ENCODE data around the gene RPH3AL.

Gene RPH3AL

DNA sequence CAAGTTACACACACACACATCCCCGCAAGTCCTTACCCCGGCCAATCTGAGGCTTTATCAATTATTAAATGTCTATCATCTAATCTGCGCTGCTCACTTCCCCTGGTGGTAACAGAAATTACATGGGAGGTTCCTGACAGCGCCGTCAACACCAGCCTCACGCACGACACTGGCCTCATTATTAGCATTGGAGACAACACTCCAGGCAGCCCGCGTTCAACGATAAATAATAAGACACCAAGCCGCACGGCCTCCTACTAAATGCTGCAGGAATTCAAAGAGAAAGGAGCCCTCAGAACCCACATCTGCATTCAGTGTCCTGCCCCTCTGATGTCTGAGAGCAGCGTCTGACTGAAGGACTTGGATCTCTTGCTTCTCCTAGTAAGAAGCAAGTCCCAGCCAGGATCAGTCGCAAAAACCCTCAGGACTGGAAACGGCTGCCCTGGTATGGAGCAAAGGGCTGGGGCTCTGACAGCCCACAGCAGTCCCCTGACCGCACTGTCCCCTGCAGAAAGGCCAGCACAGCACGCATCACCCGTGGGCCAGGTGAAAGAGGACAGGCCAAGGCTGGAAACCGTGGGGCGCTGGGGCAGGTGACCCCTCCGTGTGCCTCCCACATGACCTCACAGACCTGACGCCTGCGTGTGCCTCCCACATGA lies 7.6 kb upstream of the RPH3AL start:
- no peak overlapping the region for H3K4me3 ChIP-seq (ENCODE audit: control insufficient read depth in 1 of 7, extremely low read depth in 1 of 7, insufficient read depth in 4 of 7, low read depth in 2 of 7, low read length in 6 of 7)
- POLR2A ChIA-PET = no interaction called here
- no peak overlapping the region for H3K27ac ChIP-seq (ENCODE audit: insufficient read depth in 1 of 2, low read depth in 1 of 2, low read length in 2 of 2, poor library complexity in 1 of 2, severe bottlenecking in 2 of 2)
- no peaks in the 10 kb centered on the region for H3K27me3 ChIP-seq (replicated peaks in 2 of 5; ENCODE audit: control insufficient read depth in 4 of 5, insufficient read depth in 5 of 5, low read length in 4 of 5)
- DNase-seq = no peak
- peaks cover 0 to 7% (median 0%) of the 10 kb centered on the region in 5 experiments for H3K9me3 ChIP-seq (ENCODE audit: control extremely low read depth in 1 of 5, control insufficient read depth in 4 of 5, insufficient read depth in 2 of 5, low read depth in 1 of 5, low read length in 4 of 5)
- CTCF ChIA-PET = no interaction called here
- WGBS (ENCODE audit: insufficient coverage) = 85% methylated on average over 21 of the region's 23 CpGs
- peaks cover 2 to 21% (median 13%) of the 10 kb centered on the region in 4 experiments for H3K4me1 ChIP-seq (ENCODE audit: control extremely low read depth in 1 of 4, control insufficient read depth in 4 of 4, insufficient read depth in 4 of 4, low read length in 3 of 4)
- no peaks in the 10 kb centered on the region for H3K36me3 ChIP-seq (ENCODE audit: control insufficient read depth in 4 of 4, insufficient read depth in 4 of 4, low read length in 3 of 4)

GRCh38 chr17:358491-359151 lies 6.0 kb upstream of the RPH3AL start:
- CTCF ChIA-PET = no interaction called here

DNA sequence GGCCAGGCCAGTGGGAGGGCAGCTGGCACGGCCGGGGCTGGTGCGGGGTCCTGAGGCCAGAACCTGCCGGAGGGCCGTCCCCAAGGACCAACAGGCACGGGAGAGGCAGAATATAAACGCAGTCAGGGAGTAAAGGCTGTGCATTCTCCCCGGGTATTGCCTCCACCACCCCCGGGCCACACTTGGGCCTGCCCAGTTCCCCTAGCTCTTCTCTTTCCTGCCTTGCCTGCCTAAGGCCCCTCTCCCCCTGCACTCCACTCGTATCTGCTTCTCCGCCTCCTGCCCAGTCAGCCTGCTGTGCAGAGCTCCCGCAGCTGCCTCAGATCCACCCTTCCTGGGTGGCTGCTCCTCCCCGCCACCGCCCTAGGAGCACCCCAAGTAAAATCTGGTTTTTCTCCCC lies 5.0 kb upstream of the RPH3AL start:
- CTCF ChIA-PET = interaction anchor here (1.6 kb wide), 1 partner anchor 19 kb away, joined by 5 read pairs; no protein-coding TSS in a partner anchor
- no peak overlapping the region for H3K27ac ChIP-seq (ENCODE audit: insufficient read depth in 1 of 2, low read depth in 1 of 2, low read length in 2 of 2, poor library complexity in 1 of 2, severe bottlenecking in 2 of 2)
- H3K36me3 ChIP-seq (ENCODE audit: control insufficient read depth in 4 of 4, insufficient read depth in 4 of 4, low read length in 3 of 4) = no peaks in the 10 kb centered on the region
- WGBS (ENCODE audit: insufficient coverage) = 65% methylated on average over 14 of the region's 14 CpGs
- H3K4me1 ChIP-seq (ENCODE audit: control extremely low read depth in 1 of 4, control insufficient read depth in 4 of 4, insufficient read depth in 4 of 4, low read length in 3 of 4) = peaks cover 0 to 19% (median 11%) of the 10 kb centered on the region in 4 experiments
- H3K27me3 ChIP-seq (replicated peaks in 2 of 5; ENCODE audit: control insufficient read depth in 4 of 5, insufficient read depth in 5 of 5, low read length in 4 of 5) = no peaks in the 10 kb centered on the region
- POLR2A ChIA-PET = interaction anchor here (0.8 kb wide), 1 partner anchor 18 kb away, joined by 3 read pairs; no protein-coding TSS in a partner anchor
- DNase-seq = no peak
- H3K4me3 ChIP-seq (ENCODE audit: control insufficient read depth in 1 of 7, extremely low read depth in 1 of 7, insufficient read depth in 4 of 7, low read depth in 2 of 7, low read length in 6 of 7) = no peak overlapping the region
- peaks cover 0 to 8% (median 0%) of the 10 kb centered on the region in 5 experiments for H3K9me3 ChIP-seq (ENCODE audit: control extremely low read depth in 1 of 5, control insufficient read depth in 4 of 5, insufficient read depth in 2 of 5, low read depth in 1 of 5, low read length in 4 of 5)

More at GRCh38 chr17:358491-359151, 6.0 kb upstream of the RPH3AL start:
- Histone ChIP-seq H3K27me3 (replicated peaks in 2 of 5; ENCODE audit: control insufficient read depth in 4 of 5, insufficient read depth in 5 of 5, low read length in 4 of 5) (no peaks in the 10 kb centered on the region), H3K27ac (ENCODE audit: insufficient read depth in 1 of 2, low read depth in 1 of 2, low read length in 2 of 2, poor library complexity in 1 of 2, severe bottlenecking in 2 of 2) (no peak overlapping the region), H3K4me1 (ENCODE audit: control extremely low read depth in 1 of 4, control insufficient read depth in 4 of 4, insufficient read depth in 4 of 4, low read length in 3 of 4) (peaks cover 0 to 10% (median 3%) of the 10 kb centered on the region in 4 experiments), H3K4me3 (ENCODE audit: control insufficient read depth in 1 of 7, extremely low read depth in 1 of 7, insufficient read depth in 4 of 7, low read depth in 2 of 7, low read length in 6 of 7) (no peak overlapping the region), H3K9me3 (ENCODE audit: control extremely low read depth in 1 of 5, control insufficient read depth in 4 of 5, insufficient read depth in 2 of 5, low read depth in 1 of 5, low read length in 4 of 5) (peaks cover 0 to 8% (median 0%) of the 10 kb centered on the region in 5 experiments), H3K36me3 (ENCODE audit: control insufficient read depth in 4 of 4, insufficient read depth in 4 of 4, low read length in 3 of 4) (no peaks in the 10 kb centered on the region)
- no peak for DNase-seq
- POLR2A ChIA-PET = no interaction called here
- 99% methylated on average over 32 of the region's 35 CpGs for WGBS (ENCODE audit: insufficient coverage)

- peak in 1 of 3 donors; percentile 32 for DNase-seq
- 93% methylated on average over 24 of the region's 30 CpGs for WGBS (ENCODE audit: insufficient coverage)
- Histone ChIP-seq H3K4me1 (ENCODE audit: control extremely low read depth in 1 of 4, control insufficient read depth in 4 of 4, insufficient read depth in 4 of 4, low read length in 3 of 4) (peaks cover 0 to 27% (median 18%) of the 10 kb centered on the region in 4 experiments), H3K27ac (ENCODE audit: insufficient read depth in 1 of 2, low read depth in 1 of 2, low read length in 2 of 2, poor library complexity in 1 of 2, severe bottlenecking in 2 of 2) (no peak overlapping the region), H3K36me3 (ENCODE audit: control insufficient read depth in 4 of 4, insufficient read depth in 4 of 4, low read length in 3 of 4) (no peaks in the 10 kb centered on the region), H3K9me3 (ENCODE audit: control extremely low read depth in 1 of 5, control insufficient read depth in 4 of 5, insufficient read depth in 2 of 5, low read depth in 1 of 5, low read length in 4 of 5) (peaks cover 0 to 8% (median 0%) of the 10 kb centered on the region in 5 experiments), H3K4me3 (ENCODE audit: control insufficient read depth in 1 of 7, extremely low read depth in 1 of 7, insufficient read depth in 4 of 7, low read depth in 2 of 7, low read length in 6 of 7) (no peak overlapping the region), H3K27me3 (replicated peaks in 2 of 5; ENCODE audit: control insufficient read depth in 4 of 5, insufficient read depth in 5 of 5, low read length in 4 of 5) (no peaks in the 10 kb centered on the region)
- ChIA-PET CTCF (interaction anchor here (1.6 kb wide), 1 partner anchor 19 kb away, joined by 5 read pairs; no protein-coding TSS in a partner anchor), POLR2A (no interaction called here)
Observed at GRCh38 chr17:356671-357434, 4.2 kb upstream of the RPH3AL start.

GRCh38 chr17:354651-355556 lies 2.3 kb upstream of the RPH3AL start:
- ChIA-PET CTCF (interaction anchor here (2.7 kb wide), 1 partner anchor 42 kb away, joined by 6 read pairs; no protein-coding TSS in a partner anchor), POLR2A (interaction anchor here (1.0 kb wide), 1 partner anchor 22 kb away, joined by 3 read pairs; no protein-coding TSS in a partner anchor)
- Histone ChIP-seq H3K27ac (ENCODE audit: insufficient read depth in 1 of 2, low read depth in 1 of 2, low read length in 2 of 2, poor library complexity in 1 of 2, severe bottlenecking in 2 of 2) (no peak overlapping the region), H3K9me3 (ENCODE audit: control extremely low read depth in 1 of 5, control insufficient read depth in 4 of 5, insufficient read depth in 2 of 5, low read depth in 1 of 5, low read length in 4 of 5) (peaks cover 0 to 8% (median 0%) of the 10 kb centered on the region in 5 experiments), H3K4me1 (ENCODE audit: control extremely low read depth in 1 of 4, control insufficient read depth in 4 of 4, insufficient read depth in 4 of 4, low read length in 3 of 4) (peaks cover 2 to 47% (median 38%) of the 10 kb centered on the region in 4 experiments), H3K4me3 (ENCODE audit: control insufficient read depth in 1 of 7, extremely low read depth in 1 of 7, insufficient read depth in 4 of 7, low read depth in 2 of 7, low read length in 6 of 7) (no peak overlapping the region), H3K27me3 (replicated peaks in 2 of 5; ENCODE audit: control insufficient read depth in 4 of 5, insufficient read depth in 5 of 5, low read length in 4 of 5) (no peaks in the 10 kb centered on the region), H3K36me3 (ENCODE audit: control insufficient read depth in 4 of 4, insufficient read depth in 4 of 4, low read length in 3 of 4) (no peaks in the 10 kb centered on the region)
- DNase-seq = no peak
- 89% methylated on average over 17 of the region's 19 CpGs for WGBS (ENCODE audit: insufficient coverage)

DNA sequence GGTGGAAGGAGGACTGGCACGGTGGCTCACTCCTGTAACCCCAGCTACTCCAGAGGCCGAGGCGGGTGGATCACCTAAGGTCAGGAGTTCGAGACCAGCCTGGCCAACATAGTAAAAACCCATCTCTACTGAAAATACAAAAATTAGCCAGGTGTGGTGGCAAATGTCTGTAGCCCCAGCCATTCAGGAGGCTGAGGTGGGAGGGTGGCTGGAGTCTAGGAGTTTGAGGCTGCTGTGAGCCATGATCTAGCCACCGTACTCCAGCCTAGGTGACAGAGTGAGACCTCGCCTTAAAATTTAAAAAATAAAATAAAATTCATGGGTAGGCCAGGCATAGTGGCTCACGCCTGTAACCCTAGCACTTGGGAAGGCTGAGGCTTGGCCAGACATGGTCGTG lies 1.2 kb upstream of the RPH3AL start:
- Histone ChIP-seq H3K4me3 (ENCODE audit: control insufficient read depth in 1 of 7, extremely low read depth in 1 of 7, insufficient read depth in 4 of 7, low read depth in 2 of 7, low read length in 6 of 7) (no peak overlapping the region), H3K4me1 (ENCODE audit: control extremely low read depth in 1 of 4, control insufficient read depth in 4 of 4, insufficient read depth in 4 of 4, low read length in 3 of 4) (peaks cover 2 to 57% (median 45%) of the 10 kb centered on the region in 4 experiments), H3K36me3 (ENCODE audit: control insufficient read depth in 4 of 4, insufficient read depth in 4 of 4, low read length in 3 of 4) (no peaks in the 10 kb centered on the region), H3K27ac (ENCODE audit: insufficient read depth in 1 of 2, low read depth in 1 of 2, low read length in 2 of 2, poor library complexity in 1 of 2, severe bottlenecking in 2 of 2) (no peak overlapping the region), H3K27me3 (replicated peaks in 2 of 5; ENCODE audit: control insufficient read depth in 4 of 5, insufficient read depth in 5 of 5, low read length in 4 of 5) (no peaks in the 10 kb centered on the region), H3K9me3 (ENCODE audit: control extremely low read depth in 1 of 5, control insufficient read depth in 4 of 5, insufficient read depth in 2 of 5, low read depth in 1 of 5, low read length in 4 of 5) (peaks cover 0 to 8% (median 0%) of the 10 kb centered on the region in 5 experiments)
- no peak for DNase-seq
- ChIA-PET CTCF (interaction anchor here (1.0 to 2.7 kb wide), 4 partner anchors 11 to 147 kb away, joined by 3 to 6 read pairs (median 4); no protein-coding TSS in a partner anchor), POLR2A (interaction anchor here (1.0 to 1.2 kb wide), 2 partner anchors 23 to 30 kb away, joined by 3 to 6 read pairs; no protein-coding TSS in a partner anchor)
- WGBS (ENCODE audit: insufficient coverage) = 100% methylated on average over 3 of the region's 8 CpGs

All from common myeloid progenitor, CD34-positive (primary cell).